Neural cell (in vitro differentiated cells): ENCODE measurements around the gene DHX8. TPM values are rescaled to one million over a fixed set of nuclear protein-coding genes. Genes with fewer than 3 reads are reported as not detected.

ENCODE experiments used
- H2AFZ ChIP-seq: fragments of 200-600, 300-800 bp; sonication (generic), shearing (Covaris generic); 2 replicates; pipeline ENCODE4 v1.6.0; 2014; ENCODE audit warnings: low read depth, mild to moderate bottlenecking, antibody characterized with exemption, low read length, moderate library complexity
- H3F3A ChIP-seq: fragments of 200-600 bp; shearing (Covaris generic); 2 replicates; pipeline ENCODE4 v1.6.1; 2016; ENCODE audit warnings: mild to moderate bottlenecking, moderate library complexity, mixed read lengths, antibody characterized with exemption, low read length; ENCODE audit not compliant: insufficient read depth, poor library complexity, severe bottlenecking
- H3K27ac ChIP-seq: fragments of 200-600, 300-800 bp; sonication (generic), shearing (Covaris generic); 2 replicates; pipeline ENCODE4 v1.5.1; 2014; ENCODE audit warnings: mild to moderate bottlenecking, low read length, moderate library complexity
- H3K27me3 ChIP-seq: fragments of 300-800, 200-600 bp; sonication (generic), shearing (Covaris generic); 2 replicates; pipeline ENCODE4 v1.6.0; 2014; ENCODE audit warnings: mild to moderate bottlenecking, low read depth, low read length, moderate library complexity; ENCODE audit not compliant: insufficient read depth
- H3K36me3 ChIP-seq: fragments of 300-800, 200-600 bp; sonication (generic), shearing (Covaris generic); 2 replicates; pipeline ENCODE4 v1.5.1; 2014; ENCODE audit warnings: mild to moderate bottlenecking, antibody characterized with exemption, low read length, moderate library complexity; ENCODE audit not compliant: insufficient read depth
- H3K4me2 ChIP-seq: fragments of 300-800, 200-600 bp; sonication (generic), shearing (Covaris generic); 2 replicates; pipeline ENCODE4 v1.6.0; 2014; ENCODE audit warnings: mild to moderate bottlenecking, low read length
- H3K4me3 ChIP-seq: fragments of 300-800, 200-600 bp; sonication (generic), shearing (Covaris generic); 2 replicates; pipeline ENCODE4 v1.5.1; 2014; ENCODE audit warnings: mild to moderate bottlenecking, low read length, moderate library complexity
- H3K79me2 ChIP-seq: fragments of 200-600 bp; shearing (Covaris generic); replicated peaks from 2 replicates; pipeline ENCODE4 v1.6.0; 2014; ENCODE audit warnings: mild to moderate bottlenecking, low read length, moderate library complexity; ENCODE audit not compliant: insufficient read depth
- H3K9ac ChIP-seq: fragments of 300-800, 200-600 bp; sonication (generic), shearing (Covaris generic); 2 replicates; pipeline ENCODE4 v1.6.1; 2016; ENCODE audit warnings: mild to moderate bottlenecking, low read length, mixed read lengths
- H3K9me2 ChIP-seq: fragments of 200-600 bp; shearing (Covaris generic); 2 replicates; pipeline ENCODE4 v1.6.1; 2016; ENCODE audit warnings: mild to moderate bottlenecking, low read length, mixed read lengths; ENCODE audit not compliant: insufficient read depth
- H3K9me3 ChIP-seq: fragments of 200-600, 300-800 bp; sonication (generic), shearing (Covaris generic); 2 replicates; pipeline ENCODE4 v1.6.1; 2016; ENCODE audit warnings: mild to moderate bottlenecking, mixed run types, low read length, moderate library complexity, mixed read lengths
- H4K20me1 ChIP-seq: fragments of 200-600 bp; shearing (Covaris generic); 2 replicates; pipeline ENCODE4 v1.6.1; 2016; ENCODE audit warnings: mild to moderate bottlenecking, mixed run types; ENCODE audit not compliant: insufficient read depth
- CTCF ChIP-seq: fragments of 450-650 bp; IDR thresholded peaks from 2 replicates; pipeline ENCODE4 v1.5.1; 2014; ENCODE audit warnings: antibody characterized with exemption, mild to moderate bottlenecking, moderate library complexity; ENCODE audit not compliant: poor library complexity, severe bottlenecking
- EP300 ChIP-seq: fragments of 450-650 bp; conservative IDR thresholded peaks from 2 replicates; pipeline ENCODE4 v1.6.1; 2014; ENCODE audit warnings: antibody characterized with exemption, mild to moderate bottlenecking, moderate library complexity; ENCODE audit not compliant: poor library complexity, severe bottlenecking
- EZH2 ChIP-seq: fragments of 200-600, 300-800 bp; shearing (Covaris generic), sonication (generic); IDR thresholded peaks from 2 replicates; pipeline ENCODE4 v1.6.1; 2014; ENCODE audit warnings: antibody characterized with exemption, low read length, borderline replicate concordance, mild to moderate bottlenecking; ENCODE audit not compliant: insufficient read depth, poor library complexity, severe bottlenecking
- MXI1 ChIP-seq: fragments of 450-650 bp; conservative IDR thresholded peaks from 2 replicates; pipeline ENCODE4 v1.6.1; 2014; ENCODE audit warnings: antibody characterized with exemption, mild to moderate bottlenecking; ENCODE audit not compliant: poor library complexity, severe bottlenecking
- POLR2AphosphoS5 ChIP-seq: IDR thresholded peaks from 2 replicates; pipeline ENCODE4 v1.6.1; 2012
- RAD21 ChIP-seq: fragments of 450-650 bp; conservative IDR thresholded peaks from 2 replicates; pipeline ENCODE4 v1.6.1; 2014; ENCODE audit warnings: antibody characterized with exemption, mild to moderate bottlenecking, moderate library complexity
- REST ChIP-seq: IDR thresholded peaks from 2 replicates; pipeline ENCODE4 v1.6.1; 2012; ENCODE audit warnings: borderline replicate concordance
- SMC3 ChIP-seq: fragments of 450-650 bp; conservative IDR thresholded peaks from 2 replicates; pipeline ENCODE4 v1.6.1; 2014; ENCODE audit warnings: antibody characterized with exemption, mild to moderate bottlenecking, moderate library complexity; ENCODE audit not compliant: poor library complexity
- TAF1 ChIP-seq: IDR thresholded peaks from 2 replicates; pipeline ENCODE4 v1.6.1; 2012; ENCODE audit warnings: low read depth
- polyA minus RNA-seq: library from RNA; depleted of rRNA, polyadenylated mRNA; stranded (reverse); fragments of >200 nt; gene quantifications from 2 replicates; pipeline ENCODE4 v1.2.3, GENCODE V29; 2014
- polyA plus RNA-seq: library from polyadenylated mRNA; depleted of rRNA; stranded (reverse); fragments of >200 nt; gene quantifications from 2 replicates; pipeline ENCODE4 v1.2.3, GENCODE V29; 2014

Gene DHX8
- 19.4 and 20.7 TPM in 2 replicates for polyA plus RNA-seq
- 56.7 and 60.9 TPM in 2 replicates for polyA minus RNA-seq

- TF ChIP-seq REST (peak; percentile 77), TAF1 (peak; percentile 82), EP300 (peak; percentile 72), SMC3 (peak; percentile 100), EZH2 (no peak), POLR2AphosphoS5 (peak; percentile 94), MXI1 (peak; percentile 83), RAD21 (peak; percentile 100), CTCF (peak; percentile 100)
- Histone ChIP-seq H3K36me3 (no peaks in the 10 kb centered on the region), H4K20me1 (no peaks in the 10 kb centered on the region), H3K79me2 (peaks cover 38% of the 10 kb centered on the region), H2AFZ (peak within 1 kb of the TSS; percentile 99), H3K4me3 (peak within 1 kb of the TSS; percentile 85), H3K27me3 (no peaks in the 10 kb centered on the region), H3K9ac (peak within 1 kb of the TSS; percentile 78), H3K27ac (peak within 1 kb of the TSS; percentile 80), H3K4me2 (peak within 1 kb of the TSS; percentile 57), H3K9me3 (no peaks in the 10 kb centered on the region), H3K9me2 (no peaks in the 10 kb centered on the region), H3F3A (no peaks in the 10 kb centered on the region)
Measured at GRCh38 chr17:43483674-43484551, at the start of gene DHX8. Gene DHX8, plus strand, starts transcription at chr17:43483975. Its CDS starts 63 bp downstream, at chr17:43484038.

GRCh38 chr17:43434902-43435319, 48.9 kb upstream of the DHX8 start:
- Histone ChIP-seq H3K27ac (no peak overlapping the region), H3K79me2 (no peaks in the 10 kb centered on the region), H3F3A (no peaks in the 10 kb centered on the region), H3K4me3 (no peak overlapping the region), H3K9me3 (no peaks in the 10 kb centered on the region), H3K9ac (no peak overlapping the region), H3K4me2 (no peak overlapping the region), H2AFZ (no peak overlapping the region), H3K9me2 (no peaks in the 10 kb centered on the region), H4K20me1 (no peaks in the 10 kb centered on the region), H3K36me3 (no peaks in the 10 kb centered on the region), H3K27me3 (no peaks in the 10 kb centered on the region)
- TF ChIP-seq REST (no peak), RAD21 (no peak), SMC3 (no peak), EZH2 (no peak), MXI1 (no peak), POLR2AphosphoS5 (no peak)
